HepG2 (cell line): ENCODE data around the gene BCKDHA. TPM values are rescaled to one million over a fixed set of nuclear protein-coding genes. Genes with fewer than 3 reads are reported as not detected.
A peak's percentile ranks its signal among the peaks of the same experiment; 100 is the strongest.

Experiments used
- CENPT ChIP-seq: sonication (generic); formaldehyde crosslinking; IDR thresholded peaks from 2 replicates; pipeline ENCODE4 v1.8.0; 2022; ENCODE audit warnings: low read depth, mild to moderate bottlenecking, moderate library complexity, missing genetic modification reagents
- CENPX ChIP-seq: sonication (generic); formaldehyde crosslinking; IDR thresholded peaks from 2 replicates; pipeline ENCODE4 v1.9.0; 2021; ENCODE audit warnings: mild to moderate bottlenecking, missing genetic modification reagents, moderate library complexity
- ELF4 ChIP-seq: sonication (generic); formaldehyde crosslinking; IDR thresholded peaks from 2 replicates; pipeline ENCODE4 v1.5.0; 2020; ENCODE audit warnings: missing genetic modification reagents, mild to moderate bottlenecking, moderate library complexity, borderline replicate concordance
- ETV6 ChIP-seq: sonication (generic); formaldehyde crosslinking; conservative IDR thresholded peaks from 2 replicates; pipeline ENCODE4 v1.4.0; 2020; ENCODE audit warnings: missing genetic modification reagents
- HOXA5 ChIP-seq: sonication (generic); formaldehyde crosslinking; IDR thresholded peaks from 2 replicates; pipeline ENCODE4 v1.4.0; 2020; ENCODE audit warnings: missing genetic modification reagents
- IKZF1 ChIP-seq: fragments of 450-650 bp; IDR thresholded peaks from 2 replicates; pipeline ENCODE4 v1.7.1; 2016
- KLF15 ChIP-seq: sonication (generic); formaldehyde crosslinking; IDR thresholded peaks from 2 replicates; pipeline ENCODE4 v1.8.1; 2023; ENCODE audit warnings: borderline replicate concordance, mild to moderate bottlenecking, inconsistent platforms, missing genetic modification reagents, mixed read lengths
- MED1 ChIP-seq: sonication (generic); formaldehyde crosslinking; IDR thresholded peaks from 2 replicates; pipeline ENCODE4 v1.4.0; 2020; ENCODE audit warnings: missing genetic modification reagents
- POGZ ChIP-seq: sonication (generic); formaldehyde crosslinking; IDR thresholded peaks from 2 replicates; pipeline ENCODE4 v1.4.0; 2020; ENCODE audit warnings: mild to moderate bottlenecking, missing genetic modification reagents
- SIX1 ChIP-seq: sonication (generic); formaldehyde crosslinking; IDR thresholded peaks from 2 replicates; pipeline ENCODE4 v1.4.0; 2020; ENCODE audit warnings: missing genetic modification reagents, borderline replicate concordance
- TRIM24 ChIP-seq: sonication (generic); formaldehyde crosslinking; IDR thresholded peaks from 2 replicates; pipeline ENCODE4 v1.8.0; 2022; ENCODE audit warnings: mild to moderate bottlenecking, missing genetic modification reagents
- TSC22D2 ChIP-seq: sonication (generic); formaldehyde crosslinking; IDR thresholded peaks from 2 replicates; pipeline ENCODE4 v1.5.1; 2020; ENCODE audit warnings: missing genetic modification reagents, mild to moderate bottlenecking, borderline replicate concordance
- ZBED4 ChIP-seq: sonication (generic); formaldehyde crosslinking; IDR thresholded peaks from 2 replicates; pipeline ENCODE4 v1.4.0; 2020; ENCODE audit warnings: missing genetic modification reagents, borderline replicate concordance
- ZFP37 ChIP-seq: sonication (generic); formaldehyde crosslinking; IDR thresholded peaks from 2 replicates; pipeline ENCODE4 v1.4.0; 2020; ENCODE audit warnings: missing genetic modification reagents, borderline replicate concordance
- ZFP41 ChIP-seq: sonication (generic); formaldehyde crosslinking; IDR thresholded peaks from 2 replicates; pipeline ENCODE4 v1.4.0; 2020; ENCODE audit warnings: mild to moderate bottlenecking, missing genetic modification reagents, borderline replicate concordance
- ZNF337 ChIP-seq: sonication (generic); formaldehyde crosslinking; IDR thresholded peaks from 2 replicates; pipeline ENCODE4 v1.5.1; 2020; ENCODE audit warnings: missing genetic modification reagents, low read depth, mild to moderate bottlenecking, borderline replicate concordance
- ZNF710 ChIP-seq: sonication (generic); formaldehyde crosslinking; IDR thresholded peaks from 2 replicates; pipeline ENCODE4 v1.5.0; 2020; ENCODE audit warnings: mild to moderate bottlenecking, missing genetic modification reagents, borderline replicate concordance
- ZNF788 ChIP-seq: sonication (generic); formaldehyde crosslinking; IDR thresholded peaks from 2 replicates; pipeline ENCODE4 v1.5.0; 2020; ENCODE audit warnings: mild to moderate bottlenecking, missing genetic modification reagents, borderline replicate concordance
- polyA plus RNA-seq, 8 experiments: library from polyadenylated mRNA; depleted of rRNA in 3 of 8; stranded (reverse) in 7 of 8; unstranded in 1 of 8; fragments of >200 nt; fragmentation: Illumina TruSeq in 4 of 8; extraction: Trizol in 4 of 8; gene quantifications; 2 replicates each; pipeline versions ENCODE4 v1.2.1 to v1.2.3, GENCODE V29; 2011 to 2016; ENCODE audit warnings: low read depth in 4 of 8, missing spikeins in 1 of 8, mixed read lengths in 1 of 8; ENCODE audit not compliant: insufficient read depth in 1 of 8
- total RNA-seq, 5 experiments: library from RNA; depleted of rRNA; stranded (reverse); fragments of >200 nt; fragmentation: Illumina TruSeq; extraction: Trizol; gene quantifications; 2 replicates each; pipeline ENCODE4 v1.2.3, GENCODE V29; 2016; ENCODE audit warnings: low read depth in 1 of 5
- TF ChIP-seq, protein P1 (sequence below): sonication (generic); formaldehyde crosslinking; IDR thresholded peaks from 2 replicates; pipeline ENCODE4 v1.4.0; 2020; ENCODE audit warnings: missing genetic modification reagents, borderline replicate concordance

Gene BCKDHA
- total and polyA plus RNA-seq, 2 of the 13 experiments (the other 11 are each of a cell fraction or from before 2014, with no cell fraction given), result 11.8 to 31.5 TPM

- TF ChIP-seq ZNF710 (no peak), IKZF1 (no peak), TRIM24 (CRISPR knock-in tag) (no peak), TSC22D2 (CRISPR knock-in tag) (no peak), POGZ (0 out of 2 replicates have a peak, but pooled peaks have one; percentile 15), ZFP37 (0 out of 2 replicates have a peak, but pooled peaks have one; percentile 46), ZBED4 (no peak), ELF4 (peak; percentile 23; the same call in 1 of the 2 replicates), CENPT (CRISPR knock-in tag) (no peak), MED1 (peak; percentile 55), ZFP41 (CRISPR knock-in tag) (peak; percentile 88; the same call in 1 of the 2 replicates), ZNF788 (CRISPR knock-in tag) (no peak; the same call in 1 of the 2 replicates), CENPX (CRISPR knock-in tag) (no peak), ETV6 (CRISPR knock-in tag) (no peak), HOXA5 (CRISPR knock-in tag) (peak; percentile 52; the same call in 1 of the 2 replicates), ZNF337 (CRISPR knock-in tag) (0 out of 2 replicates have a peak, but pooled peaks have one; percentile 24), SIX1 (CRISPR knock-in tag) (no peak), KLF15 (CRISPR knock-in tag) (no peak)
- TF ChIP-seq, protein P1, sequence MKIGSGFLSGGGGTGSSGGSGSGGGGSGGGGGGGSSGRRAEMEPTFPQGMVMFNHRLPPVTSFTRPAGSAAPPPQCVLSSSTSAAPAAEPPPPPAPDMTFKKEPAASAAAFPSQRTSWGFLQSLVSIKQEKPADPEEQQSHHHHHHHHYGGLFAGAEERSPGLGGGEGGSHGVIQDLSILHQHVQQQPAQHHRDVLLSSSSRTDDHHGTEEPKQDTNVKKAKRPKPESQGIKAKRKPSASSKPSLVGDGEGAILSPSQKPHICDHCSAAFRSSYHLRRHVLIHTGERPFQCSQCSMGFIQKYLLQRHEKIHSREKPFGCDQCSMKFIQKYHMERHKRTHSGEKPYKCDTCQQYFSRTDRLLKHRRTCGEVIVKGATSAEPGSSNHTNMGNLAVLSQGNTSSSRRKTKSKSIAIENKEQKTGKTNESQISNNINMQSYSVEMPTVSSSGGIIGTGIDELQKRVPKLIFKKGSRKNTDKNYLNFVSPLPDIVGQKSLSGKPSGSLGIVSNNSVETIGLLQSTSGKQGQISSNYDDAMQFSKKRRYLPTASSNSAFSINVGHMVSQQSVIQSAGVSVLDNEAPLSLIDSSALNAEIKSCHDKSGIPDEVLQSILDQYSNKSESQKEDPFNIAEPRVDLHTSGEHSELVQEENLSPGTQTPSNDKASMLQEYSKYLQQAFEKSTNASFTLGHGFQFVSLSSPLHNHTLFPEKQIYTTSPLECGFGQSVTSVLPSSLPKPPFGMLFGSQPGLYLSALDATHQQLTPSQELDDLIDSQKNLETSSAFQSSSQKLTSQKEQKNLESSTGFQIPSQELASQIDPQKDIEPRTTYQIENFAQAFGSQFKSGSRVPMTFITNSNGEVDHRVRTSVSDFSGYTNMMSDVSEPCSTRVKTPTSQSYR (CRISPR knock-in tag), result peak; percentile 32; the same call in 1 of the 2 replicates
These were observed at the start of gene BCKDHA, which contains the start of gene EXOSC5 (continued) for GRCh38 chr19:41397086-41398049.
